Forelimb muscle (tissue), 1 donor: ENCODE data around the gene TEPSIN. TPM values are rescaled to one million over a fixed set of nuclear protein-coding genes. Genes with fewer than 3 reads are reported as not detected.

ENCODE experiments used
- DNase-seq: peaks from one replicate; pipeline ENCODE4 v3.0.0-alpha.2; 2013; ENCODE audit warnings: low read depth
- polyA plus RNA-seq: library from polyadenylated mRNA; unstranded; fragments of 120-200 nt; gene quantifications from one replicate; pipeline ENCODE4 v1.2.1, GENCODE V29; 2013; ENCODE audit not compliant: insufficient read length

Gene TEPSIN
- polyA plus RNA-seq, 1 donor, result 15.5 TPM

- DNase-seq, result no peak
Observed at GRCh38 chr17:81250286-81251093, 11.6 kb upstream of the TEPSIN start.

GRCh38 chr17:81249223-81250040 is 10.6 kb upstream of the TEPSIN start:
- no peak for DNase-seq

GRCh38 chr17:81248649-81249048 is 9.8 kb upstream of the TEPSIN start:
- no peak for DNase-seq

- no peak for DNase-seq
Observed at GRCh38 chr17:81247339-81247990, 8.6 kb upstream of the TEPSIN start.

GRCh38 chr17:81246679-81247338 is 8.0 kb upstream of the TEPSIN start:
- DNase-seq, result no peak

- no peak for DNase-seq
Observed at GRCh38 chr17:81246343-81246670, 7.5 kb upstream of the TEPSIN start.

- no peak for DNase-seq
Observed at GRCh38 chr17:81245665-81246342, 6.9 kb upstream of the TEPSIN start.

- no peak for DNase-seq
Observed at GRCh38 chr17:81245024-81245664, 6.3 kb upstream of the TEPSIN start.

GRCh38 chr17:81244358-81245023 is 5.6 kb upstream of the TEPSIN start:
- no peak for DNase-seq

GRCh38 chr17:81243333-81243664 is 4.4 kb upstream of the TEPSIN start:
- no peak for DNase-seq

- DNase-seq, result no peak
Observed at GRCh38 chr17:81242421-81243332, 3.8 kb upstream of the TEPSIN start.

- no peak for DNase-seq
Observed at GRCh38 chr17:81241648-81242420, 3.0 kb upstream of the TEPSIN start.

GRCh38 chr17:81241203-81241602 is 2.3 kb upstream of the TEPSIN start:
- no peak for DNase-seq

GRCh38 chr17:81240761-81241160 is 1.9 kb upstream of the TEPSIN start:
- no peak for DNase-seq

- DNase-seq, result no peak
Observed at GRCh38 chr17:81239714-81240555, 1.1 kb upstream of the TEPSIN start.

- DNase-seq, result no peak
Observed at GRCh38 chr17:81238490-81238814, 403 bp downstream of the TEPSIN start.

- no peak for DNase-seq
Observed at GRCh38 chr17:81237591-81238489, 1.0 kb downstream of the TEPSIN start.
